HG02759 (cell line): ENCODE measurements around the gene TMEM240.
"Not testable (repeated sequence)": the region's sequence is repeated elsewhere in the genome, so short reads cannot be mapped to it uniquely, and the experiment has no call there.

Experiments used
- ATAC-seq: cut with Tn5 transposase; IDR thresholded peaks from one replicate; pipeline ENCODE4 v1.9.1; 2021; ENCODE audit warnings: mild to moderate bottlenecking, moderate library complexity; ENCODE audit not compliant: unreplicated experiment

The TMEM240 gene

DNA sequence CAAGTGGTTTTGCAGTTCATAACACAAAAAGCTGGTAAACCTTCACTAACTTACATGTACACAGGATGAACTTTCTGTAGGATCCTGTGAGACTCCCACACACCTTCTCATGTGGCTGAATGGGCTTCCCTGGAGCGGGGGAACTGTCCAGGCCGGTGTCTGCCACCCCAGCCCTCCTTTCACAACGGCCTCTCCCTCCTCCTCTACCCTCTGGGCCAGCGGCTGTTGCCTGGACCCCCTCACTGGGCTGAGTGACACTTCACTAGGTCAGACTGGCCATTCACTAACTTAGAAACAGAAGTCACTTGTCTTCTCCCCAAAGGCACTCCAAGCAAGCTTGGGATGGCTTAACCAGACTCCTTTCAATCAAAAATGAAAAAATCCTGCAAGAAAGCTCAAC is 18.2 kb upstream of the TMEM240 start:
- no peak for ATAC-seq

- not testable (repeated sequence) for ATAC-seq
These were observed 17.3 kb upstream of the TMEM240 start for GRCh38 chr1:1557688-1558087.

GRCh38 chr1:1556961-1557360 is 16.5 kb upstream of the TMEM240 start:
- not testable (repeated sequence) for ATAC-seq

DNA sequence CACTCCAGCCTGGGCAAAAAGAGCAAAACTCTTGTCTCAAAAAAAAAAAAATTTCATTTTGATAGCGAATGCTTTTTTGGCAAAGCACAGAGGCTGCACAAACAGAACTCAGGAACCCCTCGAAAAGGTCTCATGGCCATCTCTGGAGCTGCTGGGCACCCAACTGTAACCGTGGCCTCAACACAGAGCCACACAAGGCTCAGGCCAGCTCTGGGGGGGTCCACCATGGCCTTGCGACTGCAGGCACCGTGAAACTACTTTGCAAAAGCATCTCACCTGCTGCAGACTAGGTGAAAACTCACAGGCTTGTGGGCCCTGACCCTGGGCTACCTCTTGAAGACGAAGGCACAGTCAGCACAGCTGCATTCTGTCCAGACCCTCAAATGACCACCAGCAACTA is 16.1 kb upstream of the TMEM240 start:
- ATAC-seq, result no peak

GRCh38 chr1:1554926-1555915 is 14.8 kb upstream of the TMEM240 start:
- no peak for ATAC-seq

- ATAC-seq, result no peak
These were observed 14.1 kb upstream of the TMEM240 start for GRCh38 chr1:1554550-1554925.

GRCh38 chr1:1553821-1554494 is 13.5 kb upstream of the TMEM240 start:
- ATAC-seq, result no peak

DNA sequence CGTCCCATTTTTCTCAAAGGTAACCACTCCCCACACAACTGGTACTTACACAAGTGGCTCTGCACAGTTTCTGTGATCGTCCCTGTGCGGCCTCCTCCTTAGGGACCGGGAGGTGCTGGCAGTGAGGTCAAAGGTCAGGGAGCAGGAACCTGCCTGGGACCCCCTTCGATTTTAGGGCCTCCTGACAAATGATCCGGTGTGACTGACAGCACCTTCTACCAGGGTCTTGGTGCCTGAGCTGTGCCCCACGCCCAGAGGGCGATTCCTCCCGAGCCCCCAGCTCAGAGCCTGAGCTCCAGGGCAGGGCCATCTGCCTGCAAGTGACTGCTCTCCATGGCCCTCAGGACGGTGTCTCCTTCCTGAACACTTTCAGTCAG is 11.8 kb upstream of the TMEM240 start:
- ATAC-seq, result no peak

- ATAC-seq, result no peak
These were observed 11.3 kb upstream of the TMEM240 start for GRCh38 chr1:1551524-1552262.

- no peak for ATAC-seq
These were observed 10.4 kb upstream of the TMEM240 start for GRCh38 chr1:1550591-1551432.

GRCh38 chr1:1550087-1550486 is 9.7 kb upstream of the TMEM240 start:
- ATAC-seq, result no peak

DNA sequence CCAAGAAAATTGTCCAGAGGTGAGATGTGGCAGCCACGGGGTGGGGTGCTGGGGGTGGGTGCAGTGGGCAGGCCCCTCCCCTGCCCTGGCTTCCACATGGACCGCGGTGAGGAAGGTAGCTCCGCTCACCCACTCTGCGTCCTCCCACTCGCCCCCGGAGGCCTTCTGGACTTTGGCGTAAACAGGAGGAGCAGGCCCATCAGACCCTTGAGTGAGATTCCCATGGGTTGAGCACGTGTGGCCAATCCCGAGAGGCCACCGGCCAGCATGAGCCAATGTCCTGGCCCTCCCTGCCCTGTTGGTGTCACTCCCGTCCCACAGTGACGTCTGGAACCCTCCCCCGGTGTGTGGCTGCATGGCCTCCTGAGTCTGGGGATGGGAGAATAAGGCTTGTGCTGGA is 8.2 kb upstream of the TMEM240 start:
- no peak for ATAC-seq

DNA sequence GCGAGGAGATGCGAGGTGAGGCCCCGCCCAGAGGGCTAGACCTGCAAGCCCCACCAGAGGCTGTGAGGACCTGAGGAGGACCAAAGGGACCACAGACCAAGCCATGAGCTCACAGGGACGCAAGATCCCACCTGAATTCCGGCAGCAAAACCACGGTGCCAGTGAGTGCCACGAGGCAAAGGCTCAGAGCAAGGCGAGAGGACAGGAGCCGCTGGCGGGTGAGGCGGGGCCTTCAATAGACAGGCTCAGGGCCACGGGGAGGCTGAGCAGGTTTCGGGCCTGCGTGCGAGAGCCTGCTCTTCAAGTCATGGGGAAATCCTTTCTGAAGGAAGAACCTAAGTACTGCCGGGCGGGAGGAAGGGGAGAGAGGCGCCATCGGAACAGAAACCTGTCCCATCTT is 7.1 kb upstream of the TMEM240 start:
- ATAC-seq, result no peak

DNA sequence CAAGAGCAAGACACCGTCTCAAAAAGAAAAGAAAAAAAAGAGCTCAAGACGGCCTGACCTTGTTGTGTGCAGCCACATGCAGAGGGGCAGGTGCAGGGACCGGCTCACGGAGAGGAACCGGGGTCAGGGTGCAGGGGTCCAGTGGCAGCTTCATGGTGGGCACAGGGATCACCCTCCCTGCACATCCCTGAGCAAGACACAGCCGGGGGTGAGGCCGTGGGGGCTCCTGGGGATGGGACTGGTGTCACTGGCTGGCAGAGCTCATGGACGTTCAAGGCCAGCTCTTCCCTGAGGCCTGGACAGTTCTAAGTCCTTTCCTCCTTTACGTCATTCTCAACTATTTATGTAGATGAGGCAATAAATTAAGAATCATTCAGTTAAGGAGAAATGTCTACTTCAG is 6.6 kb upstream of the TMEM240 start:
- no peak for ATAC-seq

DNA sequence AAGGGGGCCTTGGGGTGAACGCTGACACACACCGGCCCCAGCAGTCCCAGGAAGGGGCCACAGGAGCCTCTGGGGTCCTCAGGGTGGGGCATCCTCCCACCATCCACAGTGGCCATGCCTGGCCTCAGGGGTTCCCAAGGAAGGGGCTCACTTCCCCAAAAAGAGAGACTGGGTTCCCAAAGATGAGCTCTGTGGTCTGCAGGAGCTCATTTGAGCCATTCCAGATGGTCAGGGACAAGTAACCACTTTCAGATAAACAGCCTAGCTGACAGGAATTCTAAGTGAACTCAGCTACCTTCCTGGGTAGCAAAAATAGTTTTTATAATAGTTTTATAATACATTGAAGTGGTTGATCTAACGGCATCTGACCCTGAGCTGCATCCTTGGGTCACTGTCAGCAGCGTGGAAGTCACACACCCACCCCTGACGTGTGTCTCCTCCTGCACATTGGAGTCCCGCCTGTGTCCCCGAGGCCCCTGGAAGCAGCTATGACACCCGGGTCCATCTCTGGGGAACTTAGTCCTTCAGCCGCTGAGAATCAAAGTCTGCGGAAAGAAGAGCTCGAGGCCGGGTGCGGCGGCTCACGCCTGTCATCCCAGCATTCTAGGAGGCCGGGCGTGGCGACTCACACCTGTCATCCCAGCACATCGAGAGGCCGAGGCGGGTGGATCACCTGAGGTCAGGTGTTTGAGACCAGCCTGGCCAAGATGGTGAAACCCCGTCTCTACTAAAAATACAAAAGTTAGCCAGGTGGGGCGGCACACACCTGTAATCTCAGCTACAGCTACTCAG is 5.7 kb upstream of the TMEM240 start:
- no peak for ATAC-seq

DNA sequence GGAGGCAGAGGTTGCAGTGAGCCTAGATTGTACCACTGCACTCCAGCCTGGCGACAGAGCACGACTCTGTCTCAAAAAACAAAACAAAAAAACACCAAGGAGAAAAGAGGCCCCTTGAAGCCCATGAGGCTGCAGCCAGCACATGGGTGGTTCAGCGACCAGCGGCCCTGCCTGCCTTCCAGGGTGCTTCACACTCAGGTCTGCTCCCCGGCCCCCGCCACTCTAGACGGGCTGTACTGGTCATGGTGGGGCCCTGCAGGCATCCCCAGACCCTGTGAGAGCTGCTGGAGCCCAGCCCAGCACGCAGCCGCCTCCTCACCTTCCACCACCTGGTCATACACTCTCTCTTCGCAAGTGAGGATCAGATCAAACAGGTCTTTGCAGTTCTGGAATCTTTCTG is 4.1 kb upstream of the TMEM240 start:
- ATAC-seq, result no peak

DNA sequence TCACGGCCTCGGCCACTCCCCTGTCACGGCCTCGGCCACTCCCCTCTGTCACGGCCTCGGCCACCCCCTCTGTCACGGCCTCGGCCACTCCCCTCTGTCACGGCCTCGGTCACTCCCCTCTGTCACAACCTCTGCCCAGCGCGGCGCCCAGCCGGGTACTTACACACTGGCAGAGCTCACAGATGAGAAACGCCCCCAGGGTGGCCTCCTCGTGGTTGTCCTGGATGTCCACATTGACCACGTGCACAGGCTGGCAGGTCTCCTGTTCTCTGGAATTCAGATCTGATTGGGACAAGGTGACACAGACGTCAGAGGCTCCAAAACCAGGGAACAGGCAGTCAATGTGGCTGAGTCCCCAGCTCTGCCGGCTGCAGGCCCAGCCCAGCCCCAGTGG is 3.3 kb upstream of the TMEM240 start:
- ATAC-seq, result no peak

- ATAC-seq, result no peak
These were observed 2.6 kb upstream of the TMEM240 start for GRCh38 chr1:1542766-1543705.
